PFSK-1 (cell line): ENCODE results near the gene SLC29A4.

Source experiments
- FOXP2 ChIP-seq: optimal IDR thresholded peaks from 2 replicates; pipeline ENCODE3; 2011; ENCODE audit warnings: borderline replicate concordance, control low read depth, inconsistent platforms; ENCODE audit not compliant: insufficient read depth; ENCODE audit errors: extremely low read length, extremely low read depth
- POLR2AphosphoS5 ChIP-seq: IDR thresholded peaks from 2 replicates; pipeline ENCODE4 v1.6.1; 2012; ENCODE audit warnings: low read depth, mild to moderate bottlenecking, control low read depth, low read length, moderate library complexity
- SIN3A ChIP-seq: IDR thresholded peaks from 2 replicates; pipeline ENCODE4 v1.6.1; 2012; ENCODE audit warnings: mild to moderate bottlenecking, low read length, moderate library complexity, borderline replicate concordance; ENCODE audit not compliant: insufficient read depth
- TAF1 ChIP-seq: IDR thresholded peaks from 2 replicates; pipeline ENCODE4 v1.6.1; 2012; ENCODE audit warnings: low read length, control low read depth, borderline replicate concordance; ENCODE audit not compliant: insufficient read depth
- TF ChIP-seq, protein P1 (sequence below), 2 experiments: IDR thresholded peaks; 2 replicates each; pipeline versions ENCODE4 v1.6.1 to v1.8.0; 2011 to 2012; ENCODE audit warnings: low read depth in 2 of 2, low read length in 2 of 2, control low read depth in 1 of 2, inconsistent platforms in 1 of 2, mild to moderate bottlenecking in 1 of 2, moderate library complexity in 1 of 2; ENCODE audit not compliant: insufficient read depth in 1 of 2

The SLC29A4 gene

DNA sequence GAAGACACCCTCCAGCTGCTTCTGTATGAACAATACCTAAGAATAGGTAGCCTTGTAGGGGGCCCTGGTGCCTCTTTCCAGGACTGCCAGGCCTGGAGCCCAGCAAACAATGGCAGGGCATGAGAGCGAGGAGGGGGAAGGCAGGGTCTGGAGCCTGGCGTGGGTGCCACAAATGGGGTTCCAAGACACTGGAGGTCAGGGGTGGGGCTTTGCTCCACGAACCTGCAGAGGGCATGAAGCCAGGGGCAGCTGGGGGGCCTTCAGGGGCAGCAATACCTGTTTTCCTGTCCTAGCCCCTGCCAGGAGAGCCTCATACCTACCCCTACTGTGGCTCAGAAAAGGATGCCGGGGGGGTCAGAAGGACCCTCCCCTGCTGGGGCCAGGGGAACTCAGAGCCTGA, 61.6 kb downstream of the SLC29A4 start:
- TF ChIP-seq, protein P1, sequence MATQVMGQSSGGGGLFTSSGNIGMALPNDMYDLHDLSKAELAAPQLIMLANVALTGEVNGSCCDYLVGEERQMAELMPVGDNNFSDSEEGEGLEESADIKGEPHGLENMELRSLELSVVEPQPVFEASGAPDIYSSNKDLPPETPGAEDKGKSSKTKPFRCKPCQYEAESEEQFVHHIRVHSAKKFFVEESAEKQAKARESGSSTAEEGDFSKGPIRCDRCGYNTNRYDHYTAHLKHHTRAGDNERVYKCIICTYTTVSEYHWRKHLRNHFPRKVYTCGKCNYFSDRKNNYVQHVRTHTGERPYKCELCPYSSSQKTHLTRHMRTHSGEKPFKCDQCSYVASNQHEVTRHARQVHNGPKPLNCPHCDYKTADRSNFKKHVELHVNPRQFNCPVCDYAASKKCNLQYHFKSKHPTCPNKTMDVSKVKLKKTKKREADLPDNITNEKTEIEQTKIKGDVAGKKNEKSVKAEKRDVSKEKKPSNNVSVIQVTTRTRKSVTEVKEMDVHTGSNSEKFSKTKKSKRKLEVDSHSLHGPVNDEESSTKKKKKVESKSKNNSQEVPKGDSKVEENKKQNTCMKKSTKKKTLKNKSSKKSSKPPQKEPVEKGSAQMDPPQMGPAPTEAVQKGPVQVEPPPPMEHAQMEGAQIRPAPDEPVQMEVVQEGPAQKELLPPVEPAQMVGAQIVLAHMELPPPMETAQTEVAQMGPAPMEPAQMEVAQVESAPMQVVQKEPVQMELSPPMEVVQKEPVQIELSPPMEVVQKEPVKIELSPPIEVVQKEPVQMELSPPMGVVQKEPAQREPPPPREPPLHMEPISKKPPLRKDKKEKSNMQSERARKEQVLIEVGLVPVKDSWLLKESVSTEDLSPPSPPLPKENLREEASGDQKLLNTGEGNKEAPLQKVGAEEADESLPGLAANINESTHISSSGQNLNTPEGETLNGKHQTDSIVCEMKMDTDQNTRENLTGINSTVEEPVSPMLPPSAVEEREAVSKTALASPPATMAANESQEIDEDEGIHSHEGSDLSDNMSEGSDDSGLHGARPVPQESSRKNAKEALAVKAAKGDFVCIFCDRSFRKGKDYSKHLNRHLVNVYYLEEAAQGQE (IDR thresholded peaks at IDR 0.05; ENCODE audit: insufficient read depth in 1 of 2, low read depth in 2 of 2, low read length in 2 of 2), result no peak
- no peak for TF ChIP-seq TAF1

DNA sequence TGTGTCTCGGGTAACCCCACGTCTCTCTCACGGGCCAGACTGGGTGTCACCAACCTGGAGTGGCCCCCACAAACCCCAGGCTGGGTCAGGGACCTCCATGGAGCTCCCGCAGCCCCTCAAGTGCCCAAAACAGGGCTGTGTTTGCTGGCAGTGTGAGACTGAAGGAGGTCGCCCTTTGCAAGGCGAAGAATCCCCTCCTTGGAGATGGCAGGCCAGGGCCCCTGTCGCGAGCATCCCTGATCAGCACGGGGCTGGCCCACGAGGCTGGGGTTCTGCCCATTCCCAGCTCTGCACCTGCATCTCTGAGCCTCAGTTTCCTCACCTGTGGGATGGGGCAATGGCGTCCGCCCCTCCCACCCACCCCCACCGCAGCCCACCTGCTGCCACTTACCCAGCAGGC, 62.4 kb downstream of the SLC29A4 start:
- TF ChIP-seq, protein P1 (IDR thresholded peaks at IDR 0.05; ENCODE audit: insufficient read depth in 1 of 2, low read depth in 2 of 2, low read length in 2 of 2), result no peak
- TF ChIP-seq SIN3A (no peak), FOXP2 (no peak), POLR2AphosphoS5 (no peak), TAF1 (no peak)

DNA sequence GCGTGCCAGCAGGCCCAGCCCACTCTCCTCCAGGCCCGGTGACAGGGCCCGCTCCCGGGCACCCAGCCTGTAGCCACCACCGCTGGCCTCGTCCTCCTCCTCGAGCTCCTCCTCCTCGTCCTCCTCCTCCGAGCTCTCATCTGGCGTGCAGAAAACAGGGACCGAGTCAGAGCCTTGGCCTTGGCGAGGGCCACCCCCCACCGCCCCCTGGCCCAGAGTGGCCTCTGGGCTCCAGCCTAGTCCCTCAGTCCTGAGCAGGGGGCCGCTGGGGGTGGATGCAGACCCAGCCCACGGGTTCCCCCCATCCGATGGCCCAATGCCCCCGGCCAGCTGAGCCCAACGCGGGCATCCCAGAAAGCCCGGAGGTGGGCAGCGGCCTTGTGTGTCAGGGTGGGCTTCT, 62.9 kb downstream of the SLC29A4 start:
- TF ChIP-seq, protein P1 (IDR thresholded peaks at IDR 0.05; ENCODE audit: insufficient read depth in 1 of 2, low read depth in 2 of 2, low read length in 2 of 2), result no peak
- no peak for TF ChIP-seq SIN3A
- TF ChIP-seq FOXP2, result no peak
- TF ChIP-seq POLR2AphosphoS5, result no peak
- no peak for TF ChIP-seq TAF1

DNA sequence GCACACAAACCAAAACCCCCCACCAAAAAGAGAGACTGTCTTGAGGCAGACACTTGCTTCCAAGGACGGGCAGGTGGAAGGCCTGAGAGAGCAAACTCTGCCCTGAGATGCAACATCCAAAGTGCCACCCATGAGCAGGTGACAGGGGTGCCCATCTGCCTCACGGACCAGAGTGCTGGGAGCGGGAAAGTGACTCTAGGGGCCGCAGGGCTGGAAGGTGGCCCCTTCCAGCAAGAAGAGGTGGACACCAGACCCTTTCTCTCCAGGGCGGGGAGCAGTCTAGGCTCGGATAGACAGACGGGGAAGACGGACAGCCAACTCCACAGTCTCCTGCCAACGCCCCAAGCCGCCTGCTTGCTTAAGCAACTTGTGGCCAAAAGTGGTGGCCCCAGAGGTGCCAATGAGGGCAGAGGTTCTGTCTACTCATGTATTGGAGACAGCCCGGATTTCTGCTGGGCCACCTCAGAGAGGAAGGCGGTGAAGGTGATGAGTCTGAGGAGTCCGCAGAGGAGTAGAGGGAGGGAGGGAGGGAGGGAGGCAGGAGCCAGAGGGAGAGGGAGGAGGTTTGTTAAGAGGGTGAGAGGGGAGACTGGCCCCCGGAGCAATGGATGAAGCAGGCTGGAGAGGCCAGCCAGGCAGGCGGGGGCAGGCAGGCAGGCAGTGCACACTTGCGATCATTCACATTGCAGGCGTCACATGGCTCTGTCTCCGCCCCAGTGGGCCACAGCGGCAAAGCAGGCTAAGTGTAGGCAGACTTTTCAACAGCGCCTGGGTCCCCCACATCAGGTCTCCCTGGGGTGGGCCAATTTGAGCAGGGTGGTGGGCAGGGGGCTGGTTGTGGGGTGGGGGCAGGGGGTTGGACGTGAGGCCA, 65.6 kb downstream of the SLC29A4 start:
- TF ChIP-seq TAF1, result no peak
- TF ChIP-seq SIN3A, result no peak
- TF ChIP-seq, protein P1 (IDR thresholded peaks at IDR 0.05; ENCODE audit: insufficient read depth in 1 of 2, low read depth in 2 of 2, low read length in 2 of 2), result no peak
- TF ChIP-seq POLR2AphosphoS5, result no peak
- no peak for TF ChIP-seq FOXP2

DNA sequence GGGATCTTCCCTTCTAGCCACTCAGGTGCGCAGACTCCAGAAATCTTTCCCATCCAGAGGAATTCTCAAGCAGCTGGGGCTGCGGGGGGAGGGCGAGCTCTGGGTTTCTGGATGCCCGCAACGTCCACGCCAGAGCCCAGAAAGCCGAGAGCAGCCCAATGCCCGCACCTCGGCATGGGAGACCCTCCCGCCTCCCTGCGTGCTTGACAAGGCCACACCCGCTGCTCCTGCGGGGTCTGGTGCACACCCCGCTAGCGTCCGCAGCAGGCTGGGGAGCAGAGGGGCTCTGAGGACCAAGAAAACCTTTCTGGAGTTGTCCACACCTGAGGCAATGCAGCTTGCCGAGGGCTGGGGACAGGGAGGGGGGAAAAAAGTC, 66.2 kb downstream of the SLC29A4 start:
- TF ChIP-seq POLR2AphosphoS5, result no peak
- no peak for TF ChIP-seq SIN3A
- no peak for TF ChIP-seq FOXP2
- TF ChIP-seq TAF1, result no peak
- TF ChIP-seq, protein P1 (IDR thresholded peaks at IDR 0.05; ENCODE audit: insufficient read depth in 1 of 2, low read depth in 2 of 2, low read length in 2 of 2), result no peak
